ENCODE data around the gene TDRD5. TPM values are rescaled to one million over a fixed set of nuclear protein-coding genes. Genes with fewer than 3 reads are reported as not detected.
"Not testable (repeated sequence)": the region's sequence is repeated elsewhere in the genome, so short reads cannot be mapped to it uniquely, and the experiment has no call there.

TDRD5 gene
- total RNA-seq, 2 donors from 2014 or later, result 0.80 to 2.4 TPM

DNA sequence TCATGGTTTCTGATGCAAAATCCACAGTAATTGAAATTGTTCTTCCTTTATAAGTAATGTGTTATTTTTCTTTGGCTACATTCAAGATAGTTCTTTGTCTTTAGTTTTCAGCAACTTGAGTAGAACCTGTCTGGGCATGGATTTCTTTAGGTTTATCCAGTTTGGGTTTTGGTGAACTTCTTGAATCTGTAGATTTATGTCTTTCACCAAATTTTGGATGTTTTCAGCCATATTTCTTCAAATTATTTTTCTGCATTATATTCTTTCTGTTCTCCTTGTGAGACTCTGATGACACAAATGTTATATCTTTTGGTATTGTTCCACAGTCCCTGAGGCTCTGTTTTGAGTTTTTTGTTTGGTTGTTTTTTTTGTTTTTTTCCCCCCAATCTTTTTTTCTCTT lies 69.4 kb downstream of the TDRD5 start:
- no peaks in the 10 kb centered on the region for H3K9me3 ChIP-seq
- TF ChIP-seq, protein P1, sequence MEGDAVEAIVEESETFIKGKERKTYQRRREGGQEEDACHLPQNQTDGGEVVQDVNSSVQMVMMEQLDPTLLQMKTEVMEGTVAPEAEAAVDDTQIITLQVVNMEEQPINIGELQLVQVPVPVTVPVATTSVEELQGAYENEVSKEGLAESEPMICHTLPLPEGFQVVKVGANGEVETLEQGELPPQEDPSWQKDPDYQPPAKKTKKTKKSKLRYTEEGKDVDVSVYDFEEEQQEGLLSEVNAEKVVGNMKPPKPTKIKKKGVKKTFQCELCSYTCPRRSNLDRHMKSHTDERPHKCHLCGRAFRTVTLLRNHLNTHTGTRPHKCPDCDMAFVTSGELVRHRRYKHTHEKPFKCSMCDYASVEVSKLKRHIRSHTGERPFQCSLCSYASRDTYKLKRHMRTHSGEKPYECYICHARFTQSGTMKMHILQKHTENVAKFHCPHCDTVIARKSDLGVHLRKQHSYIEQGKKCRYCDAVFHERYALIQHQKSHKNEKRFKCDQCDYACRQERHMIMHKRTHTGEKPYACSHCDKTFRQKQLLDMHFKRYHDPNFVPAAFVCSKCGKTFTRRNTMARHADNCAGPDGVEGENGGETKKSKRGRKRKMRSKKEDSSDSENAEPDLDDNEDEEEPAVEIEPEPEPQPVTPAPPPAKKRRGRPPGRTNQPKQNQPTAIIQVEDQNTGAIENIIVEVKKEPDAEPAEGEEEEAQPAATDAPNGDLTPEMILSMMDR (IDR thresholded peaks at IDR 0.05), result no peak
- intact Hi-C loops (cut with DNase I), result no loop called here
- H3K27ac ChIP-seq, result no peak overlapping the region
- no peaks in the 10 kb centered on the region for H3K4me1 ChIP-seq
- no peaks in the 10 kb centered on the region for H3K36me3 ChIP-seq
- no peak overlapping the region for H3K4me3 ChIP-seq
- no peak overlapping the region for H3K9ac ChIP-seq (ENCODE audit: low read depth in 2 of 2, low read length in 2 of 2)
- no peaks in the 10 kb centered on the region for H3K27me3 ChIP-seq
- DNase-seq, result no peak

DNA sequence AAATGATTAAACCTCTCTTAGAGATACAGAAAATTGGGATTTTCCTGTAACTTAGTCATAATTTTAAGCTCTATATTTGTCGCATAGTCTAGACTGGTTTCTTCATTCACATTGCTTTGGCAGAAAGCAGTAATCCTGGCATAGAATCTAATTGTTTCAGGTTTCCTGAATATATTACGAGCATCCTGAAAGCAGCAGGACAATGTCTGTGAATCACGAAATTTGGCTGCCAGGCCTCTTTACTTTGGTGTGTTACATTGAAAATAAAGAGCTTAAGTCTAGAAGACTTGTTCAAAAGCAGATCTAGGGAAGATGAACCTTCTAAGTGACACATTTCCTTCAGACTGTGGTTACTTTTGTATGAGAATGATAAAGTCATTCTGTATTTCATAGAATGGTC lies 72.2 kb downstream of the TDRD5 start:
- TF ChIP-seq, protein P1 (IDR thresholded peaks at IDR 0.05), result no peak
- Histone ChIP-seq H3K9me3 (no peaks in the 10 kb centered on the region), H3K4me3 (no peak overlapping the region), H3K27me3 (no peaks in the 10 kb centered on the region), H3K9ac (ENCODE audit: low read depth in 2 of 2, low read length in 2 of 2) (no peak overlapping the region), H3K27ac (no peak overlapping the region), H3K36me3 (no peaks in the 10 kb centered on the region), H3K4me1 (no peaks in the 10 kb centered on the region)
- intact Hi-C loops (cut with DNase I), result no loop called here
- DNase-seq, result no peak

DNA sequence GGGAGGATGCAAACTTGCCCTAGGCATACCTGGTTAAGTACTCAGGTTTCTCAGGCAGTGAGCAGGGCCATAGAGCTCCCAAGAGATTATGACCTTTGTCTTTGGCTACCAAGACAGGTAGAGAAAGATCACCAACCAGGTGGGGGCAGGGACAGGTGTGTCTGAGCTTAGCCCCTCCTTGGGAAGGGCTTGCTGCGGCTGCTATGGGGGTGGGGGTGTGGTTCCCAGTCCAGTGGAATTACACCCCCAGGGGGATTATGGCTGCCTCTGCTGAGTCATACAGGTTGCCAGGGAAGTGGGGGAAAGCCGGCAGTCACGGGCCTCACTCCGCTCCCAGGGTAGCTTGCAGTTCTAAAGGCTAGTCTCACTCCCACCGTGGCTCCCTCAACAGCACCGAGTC lies 86.2 kb downstream of the TDRD5 start:
- no peaks in the 10 kb centered on the region for H3K4me1 ChIP-seq
- intact Hi-C loops (cut with DNase I), result no loop called here
- TF ChIP-seq, protein P1 (IDR thresholded peaks at IDR 0.05), result no peak
- H3K4me3 ChIP-seq, result no peak overlapping the region
- no peaks in the 10 kb centered on the region for H3K36me3 ChIP-seq
- DNase-seq, result no peak
- H3K9me3 ChIP-seq, result no peaks in the 10 kb centered on the region
- no peak overlapping the region for H3K9ac ChIP-seq (ENCODE audit: low read depth in 2 of 2, low read length in 2 of 2)
- no peak overlapping the region for H3K27ac ChIP-seq
- H3K27me3 ChIP-seq, result no peaks in the 10 kb centered on the region

DNA sequence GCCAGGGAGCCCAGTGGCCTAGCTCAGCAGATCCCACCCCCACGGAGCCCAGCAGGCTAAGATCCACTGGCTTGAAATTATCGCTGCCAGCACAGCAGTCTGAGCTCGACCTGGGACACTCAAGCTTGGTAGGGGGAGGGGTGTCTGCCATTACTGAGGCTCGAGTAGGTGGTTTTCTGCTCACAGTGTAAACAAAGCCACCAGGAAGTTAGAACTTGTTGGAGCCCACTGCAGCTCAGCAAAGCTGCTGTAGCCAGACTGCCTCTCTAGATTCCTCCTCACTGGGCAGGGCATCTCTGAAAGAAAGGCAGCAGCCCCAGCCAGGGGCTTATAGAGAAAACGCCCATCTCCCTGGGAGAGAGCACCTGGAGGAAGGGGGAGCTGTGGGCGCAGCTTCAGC lies 102.9 kb downstream of the TDRD5 start:
- DNase-seq; H3K9ac ChIP-seq (ENCODE audit: low read depth in 2 of 2, low read length in 2 of 2); H3K4me1 ChIP-seq; H3K9me3 ChIP-seq; H3K36me3 ChIP-seq; H3K27me3 ChIP-seq; H3K4me3 ChIP-seq; intact Hi-C loops (cut with DNase I); H3K27ac ChIP-seq: not testable (repeated sequence)

DNA sequence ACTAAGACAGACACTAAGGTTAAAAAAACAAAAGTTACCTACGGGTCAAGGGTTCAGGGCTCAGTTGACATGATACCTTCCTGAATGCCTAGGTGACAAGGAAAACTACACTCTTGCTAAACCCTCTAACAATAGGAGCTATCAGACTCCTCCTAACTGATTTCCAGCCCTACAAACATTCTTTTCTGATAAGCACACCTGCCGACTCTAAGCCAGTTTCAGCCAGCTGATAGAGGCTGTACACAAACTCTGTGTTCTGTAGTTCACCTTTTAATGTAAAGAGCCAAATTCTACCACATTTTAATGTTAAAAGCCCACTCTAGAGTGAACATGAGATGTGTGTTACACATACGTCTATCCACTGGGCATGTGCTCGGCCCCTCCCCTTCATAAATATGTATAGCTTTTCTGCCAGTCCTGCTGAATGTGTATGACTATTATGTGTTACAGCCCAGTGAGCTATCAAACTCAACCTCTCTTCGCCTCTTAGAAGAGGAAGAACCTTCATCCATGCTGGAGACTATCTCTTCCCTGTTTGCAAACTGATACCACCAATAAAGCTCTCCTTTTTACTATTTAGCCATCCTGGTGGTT lies 111.4 kb downstream of the TDRD5 start:
- H3K36me3 ChIP-seq, result no peaks in the 10 kb centered on the region
- no peak for DNase-seq

DNA sequence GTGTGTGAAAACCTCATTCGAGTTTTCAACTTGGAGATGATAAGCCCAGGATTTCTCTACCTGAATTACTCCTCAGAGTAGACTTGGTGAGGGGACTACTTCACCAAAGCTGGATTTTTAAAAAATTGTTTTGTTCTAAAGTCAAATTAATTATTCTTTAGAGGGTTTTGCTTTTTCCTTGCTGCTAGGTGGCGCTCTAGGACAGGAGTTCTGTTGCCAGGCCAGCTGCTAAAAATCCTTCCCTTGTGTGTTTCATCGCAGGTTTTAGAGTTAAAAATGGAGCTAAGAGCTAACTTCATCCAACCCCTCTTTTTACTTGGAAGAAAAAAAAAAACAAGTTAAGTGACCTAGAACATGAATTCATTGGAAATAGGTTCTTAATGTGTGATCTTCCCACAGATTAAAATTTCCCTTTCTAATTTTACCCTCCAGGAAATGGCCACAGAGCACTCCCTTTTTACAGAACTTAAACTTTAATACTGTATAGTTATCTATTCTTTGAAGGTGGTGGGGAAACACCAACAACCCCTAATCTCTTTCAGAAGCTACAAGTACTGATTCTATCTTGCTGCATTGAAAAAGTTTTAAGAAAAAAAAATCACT lies 114.8 kb downstream of the TDRD5 start:
- TF ChIP-seq, protein P1 (IDR thresholded peaks at IDR 0.05), result peak; percentile 62
- H3K4me3 ChIP-seq, result no peak overlapping the region
- H3K4me1 ChIP-seq, result no peaks in the 10 kb centered on the region
- intact Hi-C loops (cut with DNase I), result no loop called here
- no peaks in the 10 kb centered on the region for H3K27me3 ChIP-seq
- no peaks in the 10 kb centered on the region for H3K36me3 ChIP-seq
- DNase-seq, result peak; percentile 58
- H3K27ac ChIP-seq, result no peak overlapping the region
- no peak overlapping the region for H3K9ac ChIP-seq (ENCODE audit: low read depth in 2 of 2, low read length in 2 of 2)
- no peaks in the 10 kb centered on the region for H3K9me3 ChIP-seq

More for the DNA sequence above, 111.4 kb downstream of the TDRD5 start:
- no peaks in the 10 kb centered on the region for H3K4me1 ChIP-seq
- H3K27me3 ChIP-seq, result no peaks in the 10 kb centered on the region
- H3K9ac ChIP-seq (ENCODE audit: low read depth in 2 of 2, low read length in 2 of 2), result no peak overlapping the region
- H3K9me3 ChIP-seq, result no peaks in the 10 kb centered on the region
- intact Hi-C loops (cut with DNase I), result no loop called here
- TF ChIP-seq, protein P1 (IDR thresholded peaks at IDR 0.05), result no peak
- no peak overlapping the region for H3K27ac ChIP-seq
- H3K4me3 ChIP-seq, result no peak overlapping the region
